A549 (cell line): ENCODE measurements around the gene MAML2.

Experiments used
- CTCF ChIP-seq: fragments of >200 bp; sonication (Bioruptor Twin); formaldehyde crosslinking; IDR thresholded peaks from 3 replicates; pipeline ENCODE4 v1.5.1; 2016
- ESRRA ChIP-seq: fragments of 150-350 bp; IDR thresholded peaks from 2 replicates; pipeline ENCODE4 v1.6.1; 2014; ENCODE audit warnings: mild to moderate bottlenecking, low read length, borderline replicate concordance
- JUN ChIP-seq, 2 experiments: fragments of >200 bp; sonication (Bioruptor Twin); formaldehyde crosslinking; IDR thresholded peaks; 2 replicates in 1 of 2; 3 replicates in 1 of 2; pipeline ENCODE4 v1.6.1; 2016 to 2017
- NPAS2 ChIP-seq: fragments of 250-450 bp; sonication (Bioruptor Pico); IDR thresholded peaks from 2 replicates; pipeline ENCODE4 v1.8.0; 2022; ENCODE audit warnings: mild to moderate bottlenecking, moderate library complexity, borderline replicate concordance
- POLR2A ChIP-seq: IDR thresholded peaks from 2 replicates; pipeline ENCODE4 v1.6.1; 2012; ENCODE audit warnings: mild to moderate bottlenecking, low read length
- POLR2AphosphoS2 ChIP-seq: conservative IDR thresholded peaks from 2 replicates; pipeline ENCODE4 v1.6.1; 2012; ENCODE audit warnings: low read length, improper control_type of control experiment, inconsistent platforms
- RAD21 ChIP-seq, 2 experiments: fragments of >200 bp in 1 of 2; sonication (Bioruptor Twin) in 1 of 2; formaldehyde crosslinking in 1 of 2; IDR thresholded peaks in 1 of 2; conservative IDR thresholded peaks in 1 of 2; 2 replicates in 1 of 2; 3 replicates in 1 of 2; pipeline ENCODE4 v1.6.1; 2012 to 2018; ENCODE audit warnings: inconsistent platforms in 1 of 2
- RCOR1 ChIP-seq: fragments of 150-350 bp; IDR thresholded peaks from 2 replicates; pipeline ENCODE4 v1.6.1; 2014; ENCODE audit warnings: antibody characterized with exemption, low read length, low read depth
- RFX5 ChIP-seq: fragments of 450-650 bp; IDR thresholded peaks from 2 replicates; pipeline ENCODE4 v1.7.1; 2014; ENCODE audit warnings: antibody characterized with exemption, mild to moderate bottlenecking, moderate library complexity
- SMC3 ChIP-seq: fragments of >200 bp; sonication (Bioruptor Twin); formaldehyde crosslinking; IDR thresholded peaks from 3 replicates; pipeline ENCODE4 v1.6.1; 2018; ENCODE audit warnings: inconsistent platforms
- SREBF2 ChIP-seq: fragments of 450-650 bp; IDR thresholded peaks from 2 replicates; pipeline ENCODE4 v1.6.1; 2014; ENCODE audit warnings: mild to moderate bottlenecking, moderate library complexity

DNA sequence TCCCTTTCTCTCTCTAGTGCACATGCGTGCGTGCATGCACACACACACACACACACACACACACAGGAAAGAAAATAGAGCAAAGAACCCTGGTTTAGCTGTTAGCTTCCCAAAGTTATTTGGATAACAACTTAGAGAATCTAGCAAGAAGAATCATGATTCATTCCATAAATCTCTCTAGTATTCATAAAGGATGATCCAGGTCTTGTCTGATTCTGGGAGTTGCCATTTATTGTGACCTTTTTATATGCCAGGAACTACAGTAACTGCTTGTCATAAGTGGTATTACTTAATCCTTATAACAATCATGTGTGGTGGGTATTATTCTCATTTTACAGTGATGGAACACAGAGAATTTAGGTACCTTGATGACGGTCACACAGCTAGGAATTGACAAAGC lies 277.6 kb downstream of the MAML2 start:
- TF ChIP-seq CTCF, result no peak
- no peak for TF ChIP-seq RCOR1
- TF ChIP-seq SREBF2, result no peak
- no peak for TF ChIP-seq JUN (IDR thresholded peaks at IDR 0.05)
- TF ChIP-seq RAD21 (conservative IDR thresholded peaks at IDR 0.05 in 1 of 2, IDR thresholded peaks at IDR 0.05 in 1 of 2), result no peak
- no peak for TF ChIP-seq RFX5
- TF ChIP-seq POLR2AphosphoS2, result no peak
- no peak for TF ChIP-seq ESRRA
- TF ChIP-seq NPAS2, result no peak
- no peak for TF ChIP-seq POLR2A
- TF ChIP-seq SMC3, result no peak
